Measurements from ENCODE around the gene NINJ2. TPM values are rescaled to one million over a fixed set of nuclear protein-coding genes. Genes with fewer than 3 reads are reported as not detected.

NINJ2 gene
- total RNA-seq, 3 donors from 2014 or later (not counting 1 experiment from before 2014, with no cell fraction given) = 3.1 to 6.6 (median 4.9) TPM

DNA sequence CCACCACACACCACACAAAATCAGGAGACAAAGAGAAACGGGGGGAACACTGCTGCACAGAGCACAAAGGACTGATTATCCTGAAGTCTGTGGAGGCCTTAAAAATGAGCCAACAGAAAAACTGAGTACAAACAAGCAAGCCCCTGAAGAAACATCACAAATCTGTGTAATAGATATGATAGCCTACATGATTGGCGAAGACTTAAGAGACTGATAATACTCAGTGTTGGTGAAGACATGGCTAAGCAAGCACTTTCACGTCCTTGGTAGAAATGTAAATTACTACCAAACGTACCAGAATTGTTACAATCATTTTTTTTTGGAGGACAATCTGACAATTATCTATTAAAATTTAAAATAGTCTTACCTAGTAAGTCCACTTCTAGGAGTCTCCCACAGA lies 74.6 kb downstream of the NINJ2 start:
- Histone ChIP-seq H3K27me3 (ENCODE audit: control insufficient read depth, insufficient read depth, low read length) (no peaks in the 10 kb centered on the region), H3K36me3 (ENCODE audit: control insufficient read depth, insufficient read depth, low read length) (no peaks in the 10 kb centered on the region), H3K4me3 (ENCODE audit: low read length) (no peak overlapping the region), H3K27ac (ENCODE audit: low read length) (no peak overlapping the region), H3K4me1 (ENCODE audit: control insufficient read depth, insufficient read depth, low read length) (no peaks in the 10 kb centered on the region), H3K9me3 (ENCODE audit: control insufficient read depth, insufficient read depth, low read length) (no peaks in the 10 kb centered on the region)
- DNase-seq (no peak), ATAC-seq (no peak)
- TF ChIP-seq, protein P1, sequence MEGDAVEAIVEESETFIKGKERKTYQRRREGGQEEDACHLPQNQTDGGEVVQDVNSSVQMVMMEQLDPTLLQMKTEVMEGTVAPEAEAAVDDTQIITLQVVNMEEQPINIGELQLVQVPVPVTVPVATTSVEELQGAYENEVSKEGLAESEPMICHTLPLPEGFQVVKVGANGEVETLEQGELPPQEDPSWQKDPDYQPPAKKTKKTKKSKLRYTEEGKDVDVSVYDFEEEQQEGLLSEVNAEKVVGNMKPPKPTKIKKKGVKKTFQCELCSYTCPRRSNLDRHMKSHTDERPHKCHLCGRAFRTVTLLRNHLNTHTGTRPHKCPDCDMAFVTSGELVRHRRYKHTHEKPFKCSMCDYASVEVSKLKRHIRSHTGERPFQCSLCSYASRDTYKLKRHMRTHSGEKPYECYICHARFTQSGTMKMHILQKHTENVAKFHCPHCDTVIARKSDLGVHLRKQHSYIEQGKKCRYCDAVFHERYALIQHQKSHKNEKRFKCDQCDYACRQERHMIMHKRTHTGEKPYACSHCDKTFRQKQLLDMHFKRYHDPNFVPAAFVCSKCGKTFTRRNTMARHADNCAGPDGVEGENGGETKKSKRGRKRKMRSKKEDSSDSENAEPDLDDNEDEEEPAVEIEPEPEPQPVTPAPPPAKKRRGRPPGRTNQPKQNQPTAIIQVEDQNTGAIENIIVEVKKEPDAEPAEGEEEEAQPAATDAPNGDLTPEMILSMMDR (IDR thresholded peaks at IDR 0.05) = no peak
- H3K27ac Mint-ChIP-seq = no peak overlapping the region
- H3K9me3 Mint-ChIP-seq = no peaks in the 10 kb centered on the region
- H3K36me3 Mint-ChIP-seq = no peaks in the 10 kb centered on the region
- no peaks in the 10 kb centered on the region for H3K4me1 Mint-ChIP-seq
- no peak overlapping the region for H3K4me3 Mint-ChIP-seq
- 100% methylated on average over 4 of the region's 4 CpGs for WGBS (ENCODE audit: insufficient coverage)
- H3K27me3 Mint-ChIP-seq (ENCODE audit: low read depth in 2 of 2) = no peaks in the 10 kb centered on the region
- intact Hi-C loops (cut with micrococcal nuclease) = no loop called here

DNA sequence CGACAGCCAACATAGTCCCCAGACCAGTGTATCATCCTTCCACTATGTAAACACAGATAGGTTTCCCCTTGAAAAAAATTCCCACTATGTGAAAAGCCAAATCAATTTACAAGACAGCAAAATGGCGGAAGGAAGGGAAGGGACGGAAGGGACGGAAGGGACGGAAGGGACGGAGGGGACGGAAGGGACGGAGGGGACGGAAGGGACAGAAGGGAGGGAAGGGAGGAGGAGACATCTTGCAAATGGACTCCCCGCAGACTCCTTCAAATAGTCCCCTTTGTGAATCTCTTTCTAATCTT lies 75.3 kb downstream of the NINJ2 start:
- no peaks in the 10 kb centered on the region for H3K36me3 Mint-ChIP-seq
- Histone ChIP-seq H3K9me3 (ENCODE audit: control insufficient read depth, insufficient read depth, low read length) (no peaks in the 10 kb centered on the region), H3K27ac (ENCODE audit: low read length) (no peak overlapping the region), H3K36me3 (ENCODE audit: control insufficient read depth, insufficient read depth, low read length) (no peaks in the 10 kb centered on the region), H3K4me3 (ENCODE audit: low read length) (no peak overlapping the region), H3K4me1 (ENCODE audit: control insufficient read depth, insufficient read depth, low read length) (no peaks in the 10 kb centered on the region), H3K27me3 (ENCODE audit: control insufficient read depth, insufficient read depth, low read length) (no peaks in the 10 kb centered on the region)
- DNase-seq = no peak
- H3K4me1 Mint-ChIP-seq = no peaks in the 10 kb centered on the region
- no peaks in the 10 kb centered on the region for H3K27me3 Mint-ChIP-seq (ENCODE audit: low read depth in 2 of 2)
- no peaks in the 10 kb centered on the region for H3K9me3 Mint-ChIP-seq
- TF ChIP-seq, protein P1 (IDR thresholded peaks at IDR 0.05) = no peak
- no peak overlapping the region for H3K27ac Mint-ChIP-seq
- WGBS (ENCODE audit: insufficient coverage) = 97% methylated on average over 9 of the region's 10 CpGs
- ATAC-seq = no peak
- intact Hi-C loops (cut with micrococcal nuclease) = no loop called here
- no peak overlapping the region for H3K4me3 Mint-ChIP-seq

DNA sequence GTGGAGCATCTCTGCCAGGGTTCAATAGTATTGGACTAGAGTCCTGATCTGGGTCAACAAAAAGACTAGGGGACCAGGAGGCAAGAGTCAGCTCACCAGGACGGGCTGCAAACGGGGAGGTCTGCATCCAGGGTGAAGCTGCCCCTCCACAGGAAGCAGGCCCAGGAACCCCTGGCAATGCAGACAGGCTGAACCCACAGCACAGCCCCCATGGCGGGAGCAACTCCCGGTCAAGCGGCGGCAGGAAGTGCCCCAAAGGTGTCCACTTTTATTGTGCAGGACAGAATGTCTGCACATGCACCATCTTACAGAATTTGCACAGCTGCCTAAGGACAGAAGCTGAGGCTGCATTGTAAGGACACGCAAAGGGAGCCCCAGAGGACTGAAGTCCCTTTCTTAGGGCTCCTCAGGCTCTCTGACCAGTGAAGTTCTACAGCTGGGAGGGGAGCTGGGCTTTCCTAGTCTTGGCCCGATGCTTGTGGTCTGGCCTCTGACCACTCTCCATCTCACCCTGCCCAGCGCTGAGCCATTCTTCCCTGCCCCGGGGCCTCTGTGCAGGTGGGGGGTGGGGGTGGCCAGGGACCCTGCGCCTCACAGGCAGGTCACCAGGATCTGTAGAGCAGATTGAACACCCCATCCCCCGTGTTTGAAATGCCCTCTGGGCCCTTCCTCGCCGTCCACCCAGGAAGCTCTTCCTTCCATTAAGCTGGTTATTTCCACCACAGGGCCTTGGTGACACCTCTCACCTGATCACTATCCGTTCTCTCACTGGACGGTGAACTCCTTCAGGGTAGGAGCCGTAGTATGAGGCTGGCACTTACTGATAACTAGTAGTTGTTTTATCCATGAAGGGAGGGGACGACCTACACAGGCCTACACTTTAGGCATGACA lies 75.9 kb downstream of the NINJ2 start:
- TF ChIP-seq, protein P1 (IDR thresholded peaks at IDR 0.05) = no peak

More for the DNA sequence above, 75.9 kb downstream of the NINJ2 start:
- Histone ChIP-seq H3K36me3 (ENCODE audit: control insufficient read depth, insufficient read depth, low read length) (no peaks in the 10 kb centered on the region), H3K9me3 (ENCODE audit: control insufficient read depth, insufficient read depth, low read length) (no peaks in the 10 kb centered on the region), H3K27ac (ENCODE audit: low read length) (no peak overlapping the region), H3K27me3 (ENCODE audit: control insufficient read depth, insufficient read depth, low read length) (no peaks in the 10 kb centered on the region), H3K4me3 (ENCODE audit: low read length) (no peak overlapping the region), H3K4me1 (ENCODE audit: control insufficient read depth, insufficient read depth, low read length) (no peaks in the 10 kb centered on the region)
- no peaks in the 10 kb centered on the region for H3K27me3 Mint-ChIP-seq (ENCODE audit: low read depth in 2 of 2)
- ATAC-seq = no peak
- no peak for DNase-seq
- no peaks in the 10 kb centered on the region for H3K4me1 Mint-ChIP-seq
- 89% methylated on average over 16 of the region's 18 CpGs for WGBS (ENCODE audit: insufficient coverage)
- H3K4me3 Mint-ChIP-seq = no peak overlapping the region
- intact Hi-C loops (cut with micrococcal nuclease) = no loop called here
- no peak overlapping the region for H3K27ac Mint-ChIP-seq
- H3K36me3 Mint-ChIP-seq = no peaks in the 10 kb centered on the region
- H3K9me3 Mint-ChIP-seq = no peaks in the 10 kb centered on the region
